C4-2B (cell line): ENCODE data around the gene NTRK2.

Source experiments
- ZFX ChIP-seq: fragments of 450-650 bp; IDR thresholded peaks from 2 replicates; pipeline ENCODE4 v1.6.1; 2017
- TF ChIP-seq, protein P1 (sequence below): fragments of 450-650 bp; conservative IDR thresholded peaks from 2 replicates; pipeline ENCODE4 v1.5.1; 2017; ENCODE audit warnings: mild to moderate bottlenecking

DNA sequence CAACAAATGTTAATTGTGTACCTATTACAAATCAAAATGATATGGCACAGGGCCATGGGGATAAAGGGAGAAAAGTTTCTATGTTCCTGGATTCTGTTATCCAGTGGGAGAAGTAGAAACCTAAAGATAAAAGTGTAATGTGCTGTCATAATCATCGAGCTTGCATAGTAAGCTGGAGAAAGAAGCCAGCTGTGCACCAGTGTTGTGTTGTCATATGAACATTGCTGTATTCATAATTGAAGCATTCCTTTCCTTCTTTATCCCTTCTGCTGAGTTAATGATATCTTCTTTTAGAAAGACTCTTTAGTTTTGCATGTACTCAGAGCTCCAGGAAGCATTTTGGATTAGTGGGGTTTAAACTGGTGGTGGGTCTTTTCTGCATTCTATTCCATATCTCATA, 39.5 kb downstream of the NTRK2 start:
- TF ChIP-seq, protein P1, sequence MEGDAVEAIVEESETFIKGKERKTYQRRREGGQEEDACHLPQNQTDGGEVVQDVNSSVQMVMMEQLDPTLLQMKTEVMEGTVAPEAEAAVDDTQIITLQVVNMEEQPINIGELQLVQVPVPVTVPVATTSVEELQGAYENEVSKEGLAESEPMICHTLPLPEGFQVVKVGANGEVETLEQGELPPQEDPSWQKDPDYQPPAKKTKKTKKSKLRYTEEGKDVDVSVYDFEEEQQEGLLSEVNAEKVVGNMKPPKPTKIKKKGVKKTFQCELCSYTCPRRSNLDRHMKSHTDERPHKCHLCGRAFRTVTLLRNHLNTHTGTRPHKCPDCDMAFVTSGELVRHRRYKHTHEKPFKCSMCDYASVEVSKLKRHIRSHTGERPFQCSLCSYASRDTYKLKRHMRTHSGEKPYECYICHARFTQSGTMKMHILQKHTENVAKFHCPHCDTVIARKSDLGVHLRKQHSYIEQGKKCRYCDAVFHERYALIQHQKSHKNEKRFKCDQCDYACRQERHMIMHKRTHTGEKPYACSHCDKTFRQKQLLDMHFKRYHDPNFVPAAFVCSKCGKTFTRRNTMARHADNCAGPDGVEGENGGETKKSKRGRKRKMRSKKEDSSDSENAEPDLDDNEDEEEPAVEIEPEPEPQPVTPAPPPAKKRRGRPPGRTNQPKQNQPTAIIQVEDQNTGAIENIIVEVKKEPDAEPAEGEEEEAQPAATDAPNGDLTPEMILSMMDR = no peak
- TF ChIP-seq ZFX = no peak
